GM19395 (cell line): ENCODE data around the gene DYNLT1.
"Not testable (repeated sequence)": the region's sequence is repeated elsewhere in the genome, so short reads cannot be mapped to it uniquely, and the experiment has no call there.

ENCODE experiments used
- ATAC-seq: cut with Tn5 transposase; IDR thresholded peaks from one replicate; pipeline ENCODE4 v1.9.1; 2021; ENCODE audit warnings: mild to moderate bottlenecking, moderate library complexity; ENCODE audit not compliant: unreplicated experiment

The DYNLT1 gene

GRCh38 chr6:158642097-158642601 lies 2.4 kb downstream of the DYNLT1 start:
- ATAC-seq, result no peak

- no peak for ATAC-seq
Observed at GRCh38 chr6:158640519-158640918, 4.0 kb downstream of the DYNLT1 start.

- ATAC-seq, result no peak
Observed at GRCh38 chr6:158639056-158639455, 5.5 kb downstream of the DYNLT1 start.

- no peak for ATAC-seq
Observed at GRCh38 chr6:158638324-158638854, 6.2 kb downstream of the DYNLT1 start.

- no peak for ATAC-seq
Observed at GRCh38 chr6:158636778-158637177, 7.8 kb downstream of the DYNLT1 start.

GRCh38 chr6:158635427-158636073 lies 9.0 kb downstream of the DYNLT1 start:
- no peak for ATAC-seq

GRCh38 chr6:158634695-158635426 lies 9.7 kb downstream of the DYNLT1 start:
- no peak for ATAC-seq

GRCh38 chr6:158633127-158633526 lies 11.4 kb downstream of the DYNLT1 start:
- no peak for ATAC-seq

GRCh38 chr6:158632538-158633119 lies 11.9 kb downstream of the DYNLT1 start:
- not testable (repeated sequence) for ATAC-seq

GRCh38 chr6:158631678-158632537 lies 12.6 kb downstream of the DYNLT1 start:
- no peak for ATAC-seq

GRCh38 chr6:158630938-158631616 lies 13.5 kb downstream of the DYNLT1 start:
- no peak for ATAC-seq

- ATAC-seq, result no peak
Observed at GRCh38 chr6:158629367-158630221, 14.9 kb downstream of the DYNLT1 start.

GRCh38 chr6:158628542-158628941 lies 16.0 kb downstream of the DYNLT1 start:
- no peak for ATAC-seq

- no peak for ATAC-seq
Observed at GRCh38 chr6:158627940-158628211, 16.7 kb downstream of the DYNLT1 start.

GRCh38 chr6:158627168-158627939 lies 17.2 kb downstream of the DYNLT1 start:
- no peak for ATAC-seq

GRCh38 chr6:158626360-158627167 lies 18.0 kb downstream of the DYNLT1 start:
- ATAC-seq, result no peak

GRCh38 chr6:158625881-158626305 lies 18.6 kb downstream of the DYNLT1 start:
- ATAC-seq, result no peak
